NB4 (cell line): ENCODE measurements around the gene ITGB1.

Experiments used
- MYC ChIP-seq: IDR thresholded peaks from 2 replicates; pipeline ENCODE4 v1.6.1; 2011; ENCODE audit warnings: low read depth, low read length
- TF ChIP-seq, protein P1 (sequence below): IDR thresholded peaks from one replicate; pipeline ENCODE4 v1.5.1; 2012; ENCODE audit warnings: low read depth, low read length

DNA sequence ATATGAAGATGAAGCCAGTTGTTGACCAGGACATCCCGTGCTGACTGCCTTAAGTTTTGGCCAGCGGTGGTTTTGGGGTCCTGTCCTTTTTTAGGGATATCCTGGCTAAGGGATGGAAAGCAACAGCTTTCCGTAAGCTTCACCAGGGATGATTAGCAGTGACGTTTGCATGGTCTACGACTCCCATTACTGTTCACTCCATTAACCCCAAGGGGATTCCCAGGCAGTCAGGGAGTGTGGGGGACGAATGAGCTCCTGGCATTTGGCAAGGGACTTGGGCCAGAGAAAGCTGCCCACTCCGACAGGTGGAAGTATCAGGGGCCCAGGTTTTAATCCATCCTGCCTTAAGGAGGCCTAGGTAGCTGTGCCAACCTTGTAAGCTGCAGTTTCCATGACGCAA lies 66.8 kb downstream of the ITGB1 start:
- TF ChIP-seq, protein P1, sequence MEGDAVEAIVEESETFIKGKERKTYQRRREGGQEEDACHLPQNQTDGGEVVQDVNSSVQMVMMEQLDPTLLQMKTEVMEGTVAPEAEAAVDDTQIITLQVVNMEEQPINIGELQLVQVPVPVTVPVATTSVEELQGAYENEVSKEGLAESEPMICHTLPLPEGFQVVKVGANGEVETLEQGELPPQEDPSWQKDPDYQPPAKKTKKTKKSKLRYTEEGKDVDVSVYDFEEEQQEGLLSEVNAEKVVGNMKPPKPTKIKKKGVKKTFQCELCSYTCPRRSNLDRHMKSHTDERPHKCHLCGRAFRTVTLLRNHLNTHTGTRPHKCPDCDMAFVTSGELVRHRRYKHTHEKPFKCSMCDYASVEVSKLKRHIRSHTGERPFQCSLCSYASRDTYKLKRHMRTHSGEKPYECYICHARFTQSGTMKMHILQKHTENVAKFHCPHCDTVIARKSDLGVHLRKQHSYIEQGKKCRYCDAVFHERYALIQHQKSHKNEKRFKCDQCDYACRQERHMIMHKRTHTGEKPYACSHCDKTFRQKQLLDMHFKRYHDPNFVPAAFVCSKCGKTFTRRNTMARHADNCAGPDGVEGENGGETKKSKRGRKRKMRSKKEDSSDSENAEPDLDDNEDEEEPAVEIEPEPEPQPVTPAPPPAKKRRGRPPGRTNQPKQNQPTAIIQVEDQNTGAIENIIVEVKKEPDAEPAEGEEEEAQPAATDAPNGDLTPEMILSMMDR, result no peak
- TF ChIP-seq MYC, result no peak
